ENCODE results near the gene MYO9B.
A peak's percentile ranks its signal among the peaks of the same experiment; 100 is the strongest.

The MYO9B gene

GRCh38 chr19:17178291-17178690 is 102.7 kb downstream of the MYO9B start:
- no peaks in the 10 kb centered on the region for H3K9me3 ChIP-seq (ENCODE audit: low read length)
- H2AFZ ChIP-seq (ENCODE audit: low read length), result no peak overlapping the region
- H4K20me1 ChIP-seq (ENCODE audit: insufficient read depth, low read length), result no peaks in the 10 kb centered on the region
- H3K4me1 ChIP-seq (ENCODE audit: insufficient read depth, low read length, severe bottlenecking), result peaks cover 22% of the 10 kb centered on the region
- no peak overlapping the region for H3K27ac ChIP-seq (ENCODE audit: low read depth, low read length, poor library complexity, severe bottlenecking)
- no peaks in the 10 kb centered on the region for H3K27me3 ChIP-seq (ENCODE audit: insufficient read depth, low read length)
- no peaks in the 10 kb centered on the region for H3K79me2 ChIP-seq (ENCODE audit: insufficient read depth, low read length)
- H3F3A ChIP-seq (ENCODE audit: insufficient read depth, low read length), result no peaks in the 10 kb centered on the region
- H3K4me2 ChIP-seq (ENCODE audit: low read length), result no peak overlapping the region
- H3K4me3 ChIP-seq (ENCODE audit: low read depth, low read length, poor library complexity, severe bottlenecking), result no peak overlapping the region
- TF ChIP-seq EZH2 (IDR thresholded peaks at IDR 0.05; ENCODE audit: borderline replicate concordance, low read length), result no peak
- no peak for TF ChIP-seq CTCF (IDR thresholded peaks at IDR 0.05; ENCODE audit: low read length)
- H3K9ac ChIP-seq (ENCODE audit: low read length), result no peak overlapping the region
- no peaks in the 10 kb centered on the region for H3K9me2 ChIP-seq (ENCODE audit: low read depth, low read length)
- peaks cover 45% of the 10 kb centered on the region for H3K36me3 ChIP-seq (ENCODE audit: insufficient read depth, low read length)

GRCh38 chr19:17180997-17181702 is 105.6 kb downstream of the MYO9B start:
- H3K9me2 ChIP-seq (ENCODE audit: low read depth, low read length), result no peaks in the 10 kb centered on the region
- H3K4me2 ChIP-seq (ENCODE audit: low read length), result peak overlapping the region; percentile 37; the same call in 1 of the 2 replicates
- H3K4me3 ChIP-seq (ENCODE audit: low read depth, low read length, poor library complexity, severe bottlenecking), result no peak overlapping the region
- peaks cover 39% of the 10 kb centered on the region for H3K4me1 ChIP-seq (ENCODE audit: insufficient read depth, low read length, severe bottlenecking)
- no peaks in the 10 kb centered on the region for H3K79me2 ChIP-seq (ENCODE audit: insufficient read depth, low read length)
- H3F3A ChIP-seq (ENCODE audit: insufficient read depth, low read length), result no peaks in the 10 kb centered on the region
- H3K9ac ChIP-seq (ENCODE audit: low read length), result peak overlapping the region; percentile 17; the same call in 1 of the 2 replicates
- no peaks in the 10 kb centered on the region for H3K27me3 ChIP-seq (ENCODE audit: insufficient read depth, low read length)
- TF ChIP-seq EZH2 (IDR thresholded peaks at IDR 0.05; ENCODE audit: borderline replicate concordance, low read length), result no peak
- TF ChIP-seq CTCF (IDR thresholded peaks at IDR 0.05; ENCODE audit: low read length), result no peak
- H3K27ac ChIP-seq (ENCODE audit: low read depth, low read length, poor library complexity, severe bottlenecking), result peak overlapping the region; percentile 55
- peaks cover 37% of the 10 kb centered on the region for H3K36me3 ChIP-seq (ENCODE audit: insufficient read depth, low read length)
- H4K20me1 ChIP-seq (ENCODE audit: insufficient read depth, low read length), result no peaks in the 10 kb centered on the region
- no peaks in the 10 kb centered on the region for H3K9me3 ChIP-seq (ENCODE audit: low read length)
- no peak overlapping the region for H2AFZ ChIP-seq (ENCODE audit: low read length)

- peak overlapping the region; percentile 45 for H3K9ac ChIP-seq (ENCODE audit: low read length)
- H3K9me3 ChIP-seq (ENCODE audit: low read length), result no peaks in the 10 kb centered on the region
- H3K27ac ChIP-seq (ENCODE audit: low read depth, low read length, poor library complexity, severe bottlenecking), result peak overlapping the region; percentile 85
- no peaks in the 10 kb centered on the region for H3F3A ChIP-seq (ENCODE audit: insufficient read depth, low read length)
- H3K79me2 ChIP-seq (ENCODE audit: insufficient read depth, low read length), result no peaks in the 10 kb centered on the region
- no peaks in the 10 kb centered on the region for H3K9me2 ChIP-seq (ENCODE audit: low read depth, low read length)
- H3K27me3 ChIP-seq (ENCODE audit: insufficient read depth, low read length), result no peaks in the 10 kb centered on the region
- no peaks in the 10 kb centered on the region for H4K20me1 ChIP-seq (ENCODE audit: insufficient read depth, low read length)
- peaks cover 39% of the 10 kb centered on the region for H3K4me1 ChIP-seq (ENCODE audit: insufficient read depth, low read length, severe bottlenecking)
- TF ChIP-seq CTCF (IDR thresholded peaks at IDR 0.05; ENCODE audit: low read length) (peak; percentile 50), EZH2 (IDR thresholded peaks at IDR 0.05; ENCODE audit: borderline replicate concordance, low read length) (no peak)
- H2AFZ ChIP-seq (ENCODE audit: low read length), result no peak overlapping the region
- peak overlapping the region; percentile 11 for H3K4me3 ChIP-seq (ENCODE audit: low read depth, low read length, poor library complexity, severe bottlenecking)
- peak overlapping the region; percentile 49 for H3K4me2 ChIP-seq (ENCODE audit: low read length)
- H3K36me3 ChIP-seq (ENCODE audit: insufficient read depth, low read length), result peaks cover 26% of the 10 kb centered on the region
Measured at GRCh38 chr19:17183271-17183761, 107.7 kb downstream of the MYO9B start.
